Tibial artery (tissue), 4 donors: Measurements from ENCODE around the gene PRODH2.

Experiments
- DNase-seq, 2 donors: peaks; one replicate each; pipeline ENCODE4 v3.0.0-alpha.2; 2019
- H3K27ac ChIP-seq, 2 donors: fragments of 200-600 bp; sonication (generic) in 1 of 2; 1 replicate in 1 of 2; 2 replicates in 1 of 2; pipeline ENCODE4 v1.5.1; 2018 to 2019; ENCODE audit warnings: mild to moderate bottlenecking in 1 of 2
- H3K27me3 ChIP-seq, 2 donors: fragments of 200-600 bp; sonication (generic) in 1 of 2; one replicate each; pipeline versions ENCODE4 v1.5.1 to v1.6.0; 2016 to 2019
- H3K36me3 ChIP-seq, 3 donors: fragments of 200-600 bp; sonication (generic) in 2 of 3; one replicate each; pipeline ENCODE4 v1.5.1; 2016 to 2019; ENCODE audit warnings: mild to moderate bottlenecking in 2 of 3
- H3K4me1 ChIP-seq, 4 donors: fragments of 200-600 bp; sonication (generic) in 2 of 4; 1 replicate in 3 of 4; 2 replicates in 1 of 4; pipeline ENCODE4 v1.5.1; 2016 to 2019
- H3K4me3 ChIP-seq, 2 donors: fragments of 200-600 bp; sonication (generic) in 1 of 2; 1 replicate in 1 of 2; 2 replicates in 1 of 2; pipeline ENCODE4 v1.5.1; 2018 to 2019; ENCODE audit warnings: mild to moderate bottlenecking in 2 of 2
- H3K9me3 ChIP-seq, 3 donors: fragments of 200-600 bp; sonication (generic) in 1 of 3; one replicate each; pipeline ENCODE4 v1.5.1; 2016 to 2019
- intact Hi-C: fragments of 100-400 bp; cut with DNase I; formaldehyde crosslinking; loops from one replicate; pipeline ENCODE4 v1.15.0; 2023; ENCODE audit warnings: low total_unique reads
- TF ChIP-seq, protein P1 (sequence below), 2 experiments: fragments of 200-600 bp in 1 of 2; fragments of 450-650 bp in 1 of 2; IDR thresholded peaks; one replicate each; pipeline ENCODE4 v1.5.1; 2017 to 2019; ENCODE audit warnings: antibody characterized with exemption in 2 of 2, mild to moderate bottlenecking in 1 of 2, moderate library complexity in 1 of 2

PRODH2 gene

DNA sequence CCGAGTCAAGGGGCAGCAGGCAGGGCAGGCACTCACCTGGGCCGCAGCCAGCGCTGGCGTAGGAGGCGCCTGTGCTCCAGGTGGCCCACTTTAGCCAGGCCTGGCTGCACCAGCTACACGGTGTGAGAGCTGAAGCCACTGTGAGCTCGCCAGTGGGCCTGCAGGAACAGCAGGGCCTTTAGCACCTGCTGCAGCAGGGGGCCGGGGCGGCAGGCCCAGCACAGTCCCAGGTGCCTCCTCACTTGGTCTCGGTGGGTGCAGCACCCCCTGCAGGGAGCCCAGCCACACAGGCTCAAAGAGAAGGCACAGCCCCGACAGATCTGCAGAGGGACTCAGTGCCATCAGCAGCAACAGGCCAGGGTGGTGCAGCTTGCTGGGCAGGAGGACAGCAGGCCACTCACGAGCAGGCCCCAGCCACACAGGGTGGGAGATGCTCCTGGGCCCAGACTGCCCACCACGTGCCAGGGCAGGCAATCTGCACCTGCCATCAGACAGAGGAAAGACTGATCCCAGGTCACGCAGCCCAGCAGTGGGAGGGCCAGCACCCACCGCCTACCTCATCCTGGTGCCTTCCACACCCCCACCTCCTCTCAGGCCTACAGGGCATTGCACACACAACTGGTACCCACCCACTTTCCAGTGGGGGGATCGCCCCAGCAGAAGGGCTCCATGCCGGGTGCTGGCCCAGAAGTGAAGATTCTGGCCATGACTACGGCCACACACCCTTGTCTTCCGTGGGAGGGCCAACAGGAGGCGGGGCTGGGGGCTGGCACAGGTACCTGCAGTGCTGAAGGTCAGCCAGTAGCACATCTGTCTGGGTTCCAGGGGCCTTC is 21.4 kb downstream of the PRODH2 start:
- Histone ChIP-seq H3K9me3 (no peaks in the 10 kb centered on the region), H3K27ac (no peak overlapping the region), H3K4me1 (no peaks in the 10 kb centered on the region), H3K4me3 (no peak overlapping the region), H3K27me3 (peaks cover 0 to 3% of the 10 kb centered on the region in 2 donors), H3K36me3 (peaks cover 0 to 21% (median 5%) of the 10 kb centered on the region in 3 donors)
- TF ChIP-seq, protein P1, sequence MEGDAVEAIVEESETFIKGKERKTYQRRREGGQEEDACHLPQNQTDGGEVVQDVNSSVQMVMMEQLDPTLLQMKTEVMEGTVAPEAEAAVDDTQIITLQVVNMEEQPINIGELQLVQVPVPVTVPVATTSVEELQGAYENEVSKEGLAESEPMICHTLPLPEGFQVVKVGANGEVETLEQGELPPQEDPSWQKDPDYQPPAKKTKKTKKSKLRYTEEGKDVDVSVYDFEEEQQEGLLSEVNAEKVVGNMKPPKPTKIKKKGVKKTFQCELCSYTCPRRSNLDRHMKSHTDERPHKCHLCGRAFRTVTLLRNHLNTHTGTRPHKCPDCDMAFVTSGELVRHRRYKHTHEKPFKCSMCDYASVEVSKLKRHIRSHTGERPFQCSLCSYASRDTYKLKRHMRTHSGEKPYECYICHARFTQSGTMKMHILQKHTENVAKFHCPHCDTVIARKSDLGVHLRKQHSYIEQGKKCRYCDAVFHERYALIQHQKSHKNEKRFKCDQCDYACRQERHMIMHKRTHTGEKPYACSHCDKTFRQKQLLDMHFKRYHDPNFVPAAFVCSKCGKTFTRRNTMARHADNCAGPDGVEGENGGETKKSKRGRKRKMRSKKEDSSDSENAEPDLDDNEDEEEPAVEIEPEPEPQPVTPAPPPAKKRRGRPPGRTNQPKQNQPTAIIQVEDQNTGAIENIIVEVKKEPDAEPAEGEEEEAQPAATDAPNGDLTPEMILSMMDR (IDR thresholded peaks at IDR 0.05) = no peak
- intact Hi-C loops = no loop called here
- no peak for DNase-seq

DNA sequence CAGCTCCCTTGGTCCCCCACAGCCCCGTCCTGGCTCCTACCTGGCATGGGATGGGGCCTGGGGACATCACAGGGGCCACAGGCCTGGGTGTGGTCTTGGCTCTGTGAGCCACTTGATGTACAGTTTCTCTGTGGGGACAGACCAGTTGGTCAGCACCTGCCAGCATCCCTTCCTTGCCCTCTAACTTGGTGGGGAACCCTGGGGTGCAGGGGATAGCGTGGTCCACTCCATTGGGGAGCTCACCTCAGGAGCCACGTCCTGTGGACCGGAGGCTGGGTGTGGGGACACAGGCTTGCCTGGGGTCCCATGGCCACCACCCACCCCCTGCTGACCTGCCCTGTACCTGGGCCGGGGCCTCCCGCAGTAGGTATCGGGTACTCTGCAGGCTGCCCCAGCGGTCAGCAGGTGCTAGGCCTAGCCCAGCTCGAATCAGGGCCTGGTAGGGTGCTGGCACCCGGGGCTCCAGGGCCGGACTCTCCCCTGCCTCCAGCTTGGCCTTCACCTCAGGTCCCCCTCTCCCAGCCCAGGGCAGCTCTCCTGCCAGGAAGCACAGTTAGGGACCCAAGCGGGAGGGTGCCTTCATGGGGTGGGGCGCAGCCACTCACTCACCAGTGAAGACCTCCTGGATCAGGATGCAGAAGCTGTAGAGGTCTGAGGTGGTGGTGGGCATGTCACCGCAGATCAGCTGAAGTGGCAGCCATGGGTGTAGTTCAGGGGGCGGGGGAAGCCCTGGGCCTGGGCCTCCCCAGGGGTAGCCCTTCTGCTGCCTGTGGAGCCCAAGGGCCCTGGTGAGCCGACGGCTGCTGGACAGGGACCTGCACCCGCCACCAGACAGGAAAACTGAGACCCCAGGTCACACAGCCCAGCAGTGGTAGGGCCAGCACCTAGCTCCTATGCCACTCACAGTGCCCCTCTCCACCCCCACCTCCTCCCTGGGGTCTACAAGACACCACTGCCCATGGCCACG is 22.4 kb downstream of the PRODH2 start:
- Histone ChIP-seq H3K9me3 (no peaks in the 10 kb centered on the region), H3K36me3 (peaks cover 5 to 30% (median 8%) of the 10 kb centered on the region in 3 donors), H3K4me3 (no peak overlapping the region), H3K27ac (no peak overlapping the region), H3K27me3 (peaks cover 0 to 3% of the 10 kb centered on the region in 2 donors), H3K4me1 (no peaks in the 10 kb centered on the region)
- intact Hi-C loops = no loop called here
- no peak for DNase-seq
- TF ChIP-seq, protein P1 (IDR thresholded peaks at IDR 0.05) = no peak

DNA sequence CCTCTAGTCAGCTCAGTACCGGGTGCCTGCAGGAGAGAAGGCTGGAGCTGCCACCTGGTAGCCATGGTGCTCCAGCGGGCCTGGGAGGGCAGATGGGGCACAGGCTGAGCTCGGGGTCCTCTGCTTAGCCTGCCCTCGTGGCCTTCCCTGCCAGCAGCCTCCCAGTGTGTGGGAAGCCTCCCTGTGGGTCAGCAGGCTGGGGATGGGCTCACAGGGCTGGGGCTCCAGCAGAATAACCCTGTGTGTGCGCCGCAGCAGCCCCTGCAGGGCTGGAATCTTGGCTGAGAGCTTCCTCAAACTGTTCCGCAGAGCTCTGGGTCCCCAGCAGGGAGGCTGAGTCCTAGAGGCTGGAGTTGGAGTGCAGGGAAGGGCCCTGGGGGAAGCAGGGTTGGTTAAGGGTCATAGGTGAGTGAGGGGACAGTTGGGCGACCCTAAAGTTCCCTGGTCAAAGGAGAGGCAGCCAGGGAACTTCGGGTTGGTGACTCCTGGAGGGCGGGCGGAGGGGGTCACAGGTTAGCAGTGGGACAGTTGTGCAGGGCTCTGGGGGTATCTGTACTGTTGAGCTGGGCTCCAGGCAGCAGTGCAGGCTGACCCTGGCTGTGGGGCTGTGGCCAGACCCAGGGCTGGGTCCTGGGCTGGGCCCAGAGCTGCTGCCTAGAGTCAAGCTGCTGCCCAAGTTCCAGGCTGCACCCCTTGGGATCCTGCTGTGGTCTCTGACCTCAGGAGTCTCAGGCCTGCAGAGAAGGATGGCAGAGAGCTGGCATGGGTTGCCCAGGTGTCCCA is 23.3 kb downstream of the PRODH2 start:
- Histone ChIP-seq H3K4me1 (no peaks in the 10 kb centered on the region), H3K4me3 (no peak overlapping the region), H3K36me3 (peaks cover 5 to 39% (median 14%) of the 10 kb centered on the region in 3 donors), H3K9me3 (no peaks in the 10 kb centered on the region), H3K27ac (no peak overlapping the region), H3K27me3 (peaks cover 0 to 3% of the 10 kb centered on the region in 2 donors)
- intact Hi-C loops = no loop called here
- TF ChIP-seq, protein P1 (IDR thresholded peaks at IDR 0.05) = no peak
- no peak for DNase-seq

DNA sequence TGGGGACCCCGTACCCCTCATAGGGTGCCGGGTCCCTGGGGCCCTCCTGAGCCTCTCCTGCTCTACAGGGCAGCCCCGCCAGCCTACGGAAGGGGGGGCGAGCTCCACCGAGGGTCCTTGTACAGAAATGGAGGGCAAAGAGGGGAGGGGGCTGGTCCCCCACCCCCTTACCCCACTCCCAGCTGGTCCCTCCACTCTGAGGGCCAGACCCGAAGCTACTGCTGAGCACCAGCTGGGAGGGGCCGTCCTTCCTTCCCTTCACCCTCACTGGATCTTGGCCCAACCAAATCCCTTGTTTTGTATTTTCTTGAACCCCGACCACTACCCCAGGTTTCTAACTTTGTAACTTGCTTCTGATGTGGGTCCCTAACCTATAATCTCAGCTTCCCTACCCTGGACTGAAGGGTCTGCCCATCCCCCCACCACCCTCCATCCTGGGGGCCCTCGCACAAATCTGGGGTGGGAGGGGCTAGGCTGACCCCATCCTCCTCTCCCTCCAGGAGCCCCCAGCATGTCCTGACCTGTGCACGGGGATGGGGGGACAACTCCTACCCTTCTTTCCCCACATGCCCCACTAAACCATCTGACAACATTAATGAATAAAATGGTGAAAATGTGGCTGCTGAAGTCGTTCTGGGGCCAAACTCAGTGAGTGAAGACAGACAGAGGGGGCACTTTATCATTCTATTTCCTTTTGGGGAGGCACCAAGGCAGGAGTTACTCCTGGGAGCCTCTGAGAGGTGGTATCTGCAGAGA is 24.3 kb downstream of the PRODH2 start:
- TF ChIP-seq, protein P1 (IDR thresholded peaks at IDR 0.05) = no peak
- H3K4me3 ChIP-seq = no peak overlapping the region
- DNase-seq = no peak
- no peaks in the 10 kb centered on the region for H3K4me1 ChIP-seq
- peaks cover 5 to 48% (median 14%) of the 10 kb centered on the region in 3 donors for H3K36me3 ChIP-seq
- H3K27ac ChIP-seq = no peak overlapping the region
- intact Hi-C loops = no loop called here
- no peaks in the 10 kb centered on the region for H3K9me3 ChIP-seq
- H3K27me3 ChIP-seq = no peaks in the 10 kb centered on the region
